ENCODE results near the gene IFT25. TPM values are rescaled to one million over a fixed set of nuclear protein-coding genes. Genes with fewer than 3 reads are reported as not detected.
A peak's percentile ranks its signal among the peaks of the same experiment; 100 is the strongest.

IFT25 gene
- total and polyA plus RNA-seq, 2 of the 13 experiments (the other 11 are each of a cell fraction or from before 2014, with no cell fraction given): 19.7 to 48.0 TPM

DNA sequence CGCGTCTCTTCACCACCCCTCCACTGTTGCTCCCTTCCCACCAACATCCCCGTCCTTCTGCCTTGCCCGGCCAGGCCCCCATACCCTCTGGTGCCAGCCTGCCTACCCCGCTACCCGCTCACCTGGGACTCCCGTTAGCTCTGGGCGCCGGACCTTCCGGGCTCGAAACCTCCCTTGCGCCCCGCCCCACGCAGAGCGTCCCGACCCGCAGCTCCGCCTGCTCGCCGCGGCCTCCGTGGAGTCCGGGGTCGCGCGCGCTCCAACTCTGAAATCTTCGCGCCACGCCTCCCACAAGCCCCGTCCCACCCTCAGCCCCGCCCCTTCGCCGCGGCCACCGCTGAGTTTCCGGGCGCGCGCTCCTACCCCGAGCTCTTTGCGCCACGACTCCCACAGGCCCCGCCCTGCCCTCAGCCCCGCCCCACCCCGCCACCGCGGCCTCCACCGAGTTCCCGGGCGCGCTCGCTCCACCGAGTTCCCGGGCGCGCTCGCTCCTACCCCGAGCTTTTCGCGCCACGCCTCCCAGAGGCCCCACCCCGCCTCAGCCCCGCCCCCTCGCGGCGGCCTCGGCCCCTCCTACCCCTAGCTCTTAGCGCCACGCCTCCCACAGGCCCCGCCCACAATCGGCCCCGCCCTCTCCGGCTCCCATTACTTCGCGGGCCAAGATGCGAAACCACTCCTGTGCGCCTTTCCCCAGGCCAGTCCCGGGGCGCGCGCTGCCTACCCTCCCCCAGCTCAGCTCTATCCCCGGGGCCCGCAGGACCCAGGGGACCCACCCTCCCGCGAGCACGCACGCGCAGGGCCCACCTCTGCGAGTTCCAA, at the start of gene IFT25 (continued):
- TF ChIP-seq ZNF232 (CRISPR knock-in tag; IDR thresholded peaks at IDR 0.05; ENCODE audit: borderline replicate concordance) (0 out of 2 replicates have a peak, but pooled peaks have one; percentile 61), NR2F1 (CRISPR knock-in tag; IDR thresholded peaks at IDR 0.05) (no peak), ZNF256 (CRISPR knock-in tag; conservative IDR thresholded peaks at IDR 0.05) (no peak), NFKB2 (CRISPR knock-in tag; IDR thresholded peaks at IDR 0.05; ENCODE audit: borderline replicate concordance) (peak; percentile 68; the same call in 1 of the 2 replicates), GATA4 (IDR thresholded peaks at IDR 0.05; ENCODE audit: borderline replicate concordance, low read depth) (no peak), ESRRA (CRISPR knock-in tag; IDR thresholded peaks at IDR 0.05; ENCODE audit: low read depth) (peak; percentile 71), ZSCAN22 (CRISPR knock-in tag; IDR thresholded peaks at IDR 0.05) (no peak), BHLHE40 (IDR thresholded peaks at IDR 0.05; ENCODE audit: low read length) (no peak), ZNF121 (CRISPR knock-in tag; IDR thresholded peaks at IDR 0.05) (no peak), ZNF616 (CRISPR knock-in tag; IDR thresholded peaks at IDR 0.05; ENCODE audit: low read depth) (no peak), HOXA7 (CRISPR knock-in tag; IDR thresholded peaks at IDR 0.05) (no peak), NR2C2 (CRISPR knock-in tag; IDR thresholded peaks at IDR 0.05; ENCODE audit: borderline replicate concordance) (no peak)
- TF ChIP-seq, protein P1, sequence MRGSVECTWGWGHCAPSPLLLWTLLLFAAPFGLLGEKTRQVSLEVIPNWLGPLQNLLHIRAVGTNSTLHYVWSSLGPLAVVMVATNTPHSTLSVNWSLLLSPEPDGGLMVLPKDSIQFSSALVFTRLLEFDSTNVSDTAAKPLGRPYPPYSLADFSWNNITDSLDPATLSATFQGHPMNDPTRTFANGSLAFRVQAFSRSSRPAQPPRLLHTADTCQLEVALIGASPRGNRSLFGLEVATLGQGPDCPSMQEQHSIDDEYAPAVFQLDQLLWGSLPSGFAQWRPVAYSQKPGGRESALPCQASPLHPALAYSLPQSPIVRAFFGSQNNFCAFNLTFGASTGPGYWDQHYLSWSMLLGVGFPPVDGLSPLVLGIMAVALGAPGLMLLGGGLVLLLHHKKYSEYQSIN (CRISPR knock-in tag; IDR thresholded peaks at IDR 0.05; ENCODE audit: borderline replicate concordance): no peak
- TF ChIP-seq, protein P2, sequence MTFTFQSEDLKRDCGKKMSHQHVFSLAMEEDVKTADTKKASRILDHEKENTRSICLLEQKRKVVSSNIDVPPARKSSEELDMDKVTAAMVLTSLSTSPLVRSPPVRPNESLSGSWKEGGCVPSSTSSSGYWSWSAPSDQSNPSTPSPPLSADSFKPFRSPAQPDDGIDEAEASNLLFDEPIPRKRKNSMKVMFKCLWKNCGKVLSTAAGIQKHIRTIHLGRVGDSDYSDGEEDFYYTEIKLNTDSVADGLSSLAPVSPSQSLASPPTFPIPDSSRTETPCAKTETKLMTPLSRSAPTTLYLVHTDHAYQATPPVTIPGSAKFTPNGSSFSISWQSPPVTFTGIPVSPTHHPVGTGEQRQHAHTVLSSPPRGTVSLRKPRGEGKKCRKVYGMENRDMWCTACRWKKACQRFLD (CRISPR knock-in tag; IDR thresholded peaks at IDR 0.05; ENCODE audit: borderline replicate concordance): peak; percentile 52; the same call in 1 of the 2 replicates
- TF ChIP-seq, protein P3, sequence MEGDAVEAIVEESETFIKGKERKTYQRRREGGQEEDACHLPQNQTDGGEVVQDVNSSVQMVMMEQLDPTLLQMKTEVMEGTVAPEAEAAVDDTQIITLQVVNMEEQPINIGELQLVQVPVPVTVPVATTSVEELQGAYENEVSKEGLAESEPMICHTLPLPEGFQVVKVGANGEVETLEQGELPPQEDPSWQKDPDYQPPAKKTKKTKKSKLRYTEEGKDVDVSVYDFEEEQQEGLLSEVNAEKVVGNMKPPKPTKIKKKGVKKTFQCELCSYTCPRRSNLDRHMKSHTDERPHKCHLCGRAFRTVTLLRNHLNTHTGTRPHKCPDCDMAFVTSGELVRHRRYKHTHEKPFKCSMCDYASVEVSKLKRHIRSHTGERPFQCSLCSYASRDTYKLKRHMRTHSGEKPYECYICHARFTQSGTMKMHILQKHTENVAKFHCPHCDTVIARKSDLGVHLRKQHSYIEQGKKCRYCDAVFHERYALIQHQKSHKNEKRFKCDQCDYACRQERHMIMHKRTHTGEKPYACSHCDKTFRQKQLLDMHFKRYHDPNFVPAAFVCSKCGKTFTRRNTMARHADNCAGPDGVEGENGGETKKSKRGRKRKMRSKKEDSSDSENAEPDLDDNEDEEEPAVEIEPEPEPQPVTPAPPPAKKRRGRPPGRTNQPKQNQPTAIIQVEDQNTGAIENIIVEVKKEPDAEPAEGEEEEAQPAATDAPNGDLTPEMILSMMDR (CRISPR knock-in tag; IDR thresholded peaks at IDR 0.05): no peak
- TF ChIP-seq, protein P4, sequence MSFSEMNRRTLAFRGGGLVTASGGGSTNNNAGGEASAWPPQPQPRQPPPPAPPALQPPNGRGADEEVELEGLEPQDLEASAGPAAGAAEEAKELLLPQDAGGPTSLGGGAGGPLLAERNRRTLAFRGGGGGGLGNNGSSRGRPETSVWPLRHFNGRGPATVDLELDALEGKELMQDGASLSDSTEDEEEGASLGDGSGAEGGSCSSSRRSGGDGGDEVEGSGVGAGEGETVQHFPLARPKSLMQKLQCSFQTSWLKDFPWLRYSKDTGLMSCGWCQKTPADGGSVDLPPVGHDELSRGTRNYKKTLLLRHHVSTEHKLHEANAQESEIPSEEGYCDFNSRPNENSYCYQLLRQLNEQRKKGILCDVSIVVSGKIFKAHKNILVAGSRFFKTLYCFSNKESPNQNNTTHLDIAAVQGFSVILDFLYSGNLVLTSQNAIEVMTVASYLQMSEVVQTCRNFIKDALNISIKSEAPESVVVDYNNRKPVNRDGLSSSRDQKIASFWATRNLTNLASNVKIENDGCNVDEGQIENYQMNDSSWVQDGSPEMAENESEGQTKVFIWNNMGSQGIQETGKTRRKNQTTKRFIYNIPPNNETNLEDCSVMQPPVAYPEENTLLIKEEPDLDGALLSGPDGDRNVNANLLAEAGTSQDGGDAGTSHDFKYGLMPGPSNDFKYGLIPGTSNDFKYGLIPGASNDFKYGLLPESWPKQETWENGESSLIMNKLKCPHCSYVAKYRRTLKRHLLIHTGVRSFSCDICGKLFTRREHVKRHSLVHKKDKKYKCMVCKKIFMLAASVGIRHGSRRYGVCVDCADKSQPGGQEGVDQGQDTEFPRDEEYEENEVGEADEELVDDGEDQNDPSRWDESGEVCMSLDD (CRISPR knock-in tag; IDR thresholded peaks at IDR 0.05; ENCODE audit: borderline replicate concordance): no peak; the same call in 1 of the 2 replicates
- TF ChIP-seq, protein P5, sequence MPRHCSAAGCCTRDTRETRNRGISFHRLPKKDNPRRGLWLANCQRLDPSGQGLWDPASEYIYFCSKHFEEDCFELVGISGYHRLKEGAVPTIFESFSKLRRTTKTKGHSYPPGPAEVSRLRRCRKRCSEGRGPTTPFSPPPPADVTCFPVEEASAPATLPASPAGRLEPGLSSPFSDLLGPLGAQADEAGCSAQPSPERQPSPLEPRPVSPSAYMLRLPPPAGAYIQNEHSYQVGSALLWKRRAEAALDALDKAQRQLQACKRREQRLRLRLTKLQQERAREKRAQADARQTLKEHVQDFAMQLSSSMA (CRISPR knock-in tag; IDR thresholded peaks at IDR 0.05): no peak
- TF ChIP-seq, protein P6, sequence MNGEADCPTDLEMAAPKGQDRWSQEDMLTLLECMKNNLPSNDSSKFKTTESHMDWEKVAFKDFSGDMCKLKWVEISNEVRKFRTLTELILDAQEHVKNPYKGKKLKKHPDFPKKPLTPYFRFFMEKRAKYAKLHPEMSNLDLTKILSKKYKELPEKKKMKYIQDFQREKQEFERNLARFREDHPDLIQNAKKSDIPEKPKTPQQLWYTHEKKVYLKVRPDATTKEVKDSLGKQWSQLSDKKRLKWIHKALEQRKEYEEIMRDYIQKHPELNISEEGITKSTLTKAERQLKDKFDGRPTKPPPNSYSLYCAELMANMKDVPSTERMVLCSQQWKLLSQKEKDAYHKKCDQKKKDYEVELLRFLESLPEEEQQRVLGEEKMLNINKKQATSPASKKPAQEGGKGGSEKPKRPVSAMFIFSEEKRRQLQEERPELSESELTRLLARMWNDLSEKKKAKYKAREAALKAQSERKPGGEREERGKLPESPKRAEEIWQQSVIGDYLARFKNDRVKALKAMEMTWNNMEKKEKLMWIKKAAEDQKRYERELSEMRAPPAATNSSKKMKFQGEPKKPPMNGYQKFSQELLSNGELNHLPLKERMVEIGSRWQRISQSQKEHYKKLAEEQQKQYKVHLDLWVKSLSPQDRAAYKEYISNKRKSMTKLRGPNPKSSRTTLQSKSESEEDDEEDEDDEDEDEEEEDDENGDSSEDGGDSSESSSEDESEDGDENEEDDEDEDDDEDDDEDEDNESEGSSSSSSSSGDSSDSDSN (CRISPR knock-in tag; IDR thresholded peaks at IDR 0.05): peak; percentile 43; the same call in 1 of the 2 replicates

All from HepG2 (cell line).